ENCODE results near the gene SETD2.
"Not testable (repeated sequence)": the region's sequence is repeated elsewhere in the genome, so short reads cannot be mapped to it uniquely, and the experiment has no call there.

The SETD2 gene

DNA sequence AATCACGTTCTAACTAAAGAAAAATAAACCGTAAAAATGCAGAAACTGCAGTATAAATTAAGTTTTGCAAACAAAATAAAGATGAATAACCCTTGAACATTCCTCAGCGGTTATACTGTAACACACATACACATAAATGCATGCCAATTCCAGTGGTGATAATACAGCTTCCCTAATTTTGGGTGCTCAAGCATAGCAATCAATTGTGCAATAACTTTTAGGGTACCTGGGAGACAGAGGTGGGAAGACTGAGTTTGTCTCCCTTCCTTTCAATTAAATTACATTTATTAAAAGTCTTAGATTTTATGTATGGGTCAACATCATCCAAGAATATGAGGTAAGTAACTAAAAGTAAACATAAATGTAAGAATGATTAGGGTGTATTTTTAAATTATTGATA lies 71.8 kb downstream of the SETD2 start:
- DNase-seq: no peak

- DNase-seq: no peak
Measured at GRCh38 chr3:47089630-47090029, 74.3 kb downstream of the SETD2 start.

GRCh38 chr3:47086071-47086470 lies 77.8 kb downstream of the SETD2 start:
- no peak for DNase-seq

GRCh38 chr3:47083786-47084185 lies 80.1 kb downstream of the SETD2 start:
- no peak for DNase-seq

DNA sequence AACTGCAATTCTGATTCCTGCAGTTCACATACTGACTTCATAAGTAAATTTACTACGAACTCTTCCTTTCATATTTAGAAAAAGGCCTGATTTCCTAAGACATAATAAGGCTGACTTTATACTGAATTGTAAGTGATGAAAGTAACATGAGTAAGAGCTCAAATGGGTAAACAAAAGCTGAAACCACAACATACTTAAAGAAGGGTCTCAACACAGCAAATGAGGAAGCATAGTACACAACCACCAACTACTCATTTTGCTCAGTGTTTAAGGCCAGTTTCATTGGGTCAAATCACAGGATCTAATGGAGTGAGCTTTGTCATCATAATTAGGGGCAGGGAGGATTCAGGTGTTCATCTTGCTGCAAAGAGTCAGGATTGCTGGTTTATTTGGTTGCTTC lies 81.4 kb downstream of the SETD2 start:
- no peak for DNase-seq

DNA sequence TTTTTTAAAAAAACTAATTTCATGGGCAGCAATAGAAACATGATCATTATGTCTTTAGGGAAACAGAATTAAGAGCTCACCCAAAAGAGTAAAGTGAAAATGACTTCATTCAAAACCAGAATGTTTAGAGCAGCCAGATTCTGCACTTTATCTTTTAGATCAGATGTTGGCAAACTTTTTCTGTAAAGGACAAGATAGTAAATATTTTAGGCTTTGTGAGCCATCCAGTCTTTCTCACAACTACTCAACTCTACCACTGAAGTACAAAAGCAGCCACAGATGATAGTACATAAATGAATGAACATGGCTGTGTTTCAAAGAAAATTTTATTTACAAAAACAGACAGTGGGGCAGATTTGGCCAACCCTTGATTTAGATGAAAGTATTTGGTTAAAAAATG lies 84.5 kb downstream of the SETD2 start:
- DNase-seq: no peak

- no peak for DNase-seq
Measured at GRCh38 chr3:47073685-47074084, 90.2 kb downstream of the SETD2 start.

GRCh38 chr3:47070770-47071169 lies 93.1 kb downstream of the SETD2 start:
- no peak for DNase-seq

DNA sequence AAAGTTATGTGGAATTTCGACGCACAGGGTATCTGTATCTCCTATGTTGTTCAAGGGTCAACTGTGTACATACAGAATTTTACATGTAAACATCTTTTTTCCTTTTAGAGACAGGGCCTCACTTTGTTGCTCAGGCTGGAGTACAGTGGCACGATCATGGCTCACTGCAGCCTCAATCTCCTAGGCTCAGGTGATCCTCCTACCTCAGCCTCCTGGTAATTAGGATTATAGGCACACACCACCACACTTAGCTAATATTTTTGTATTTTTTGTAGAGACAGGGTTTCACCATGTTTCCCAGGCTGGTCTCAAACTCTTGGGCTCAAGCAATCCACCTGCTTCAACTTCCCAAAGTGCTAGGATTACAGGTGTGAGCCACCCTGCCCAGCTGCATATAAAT lies 97.7 kb downstream of the SETD2 start:
- DNase-seq: not testable (repeated sequence)

- no peak for DNase-seq
Measured at GRCh38 chr3:47065681-47066080, 98.2 kb downstream of the SETD2 start.

DNA sequence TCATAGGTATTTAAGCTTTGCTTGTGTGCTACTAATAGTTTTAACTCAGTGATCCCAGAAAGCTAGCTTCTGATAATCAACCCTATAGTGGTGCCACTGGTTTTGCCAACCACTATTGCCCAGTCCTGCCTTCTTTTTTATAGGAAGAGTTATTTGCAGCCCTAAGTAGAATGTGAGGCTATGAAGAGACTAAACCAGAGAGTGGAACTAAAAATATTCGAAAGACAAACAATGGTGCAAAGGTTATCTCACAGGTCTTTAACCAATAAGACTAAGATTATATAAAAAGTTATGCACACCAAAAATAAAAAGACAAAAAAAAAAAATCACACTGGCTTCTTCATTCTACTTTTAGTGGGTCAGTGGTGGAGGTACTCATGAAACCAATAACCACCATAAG lies 98.9 kb downstream of the SETD2 start:
- DNase-seq: no peak

- peak; percentile 36 for DNase-seq
Measured at GRCh38 chr3:47057212-47057671, 106.7 kb downstream of the SETD2 start.

DNA sequence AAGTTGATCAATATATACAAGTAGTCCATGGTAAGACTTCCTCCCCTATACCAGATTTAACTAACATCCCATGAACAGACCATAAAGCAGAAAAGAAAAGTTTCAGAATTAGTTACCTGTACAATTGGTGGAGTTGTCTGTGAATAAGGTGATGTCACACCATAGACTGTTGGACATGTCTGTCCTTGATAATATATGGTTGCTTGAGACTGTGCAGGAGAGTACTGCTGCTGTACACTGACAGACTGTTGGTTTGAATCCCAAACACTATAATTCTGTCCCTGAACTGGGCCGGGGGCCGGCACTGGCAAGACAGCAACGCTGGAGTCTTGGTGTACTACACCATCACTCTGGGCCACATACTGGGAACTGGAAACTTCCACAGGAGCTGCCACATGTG lies 107.2 kb downstream of the SETD2 start:
- DNase-seq: no peak

DNA sequence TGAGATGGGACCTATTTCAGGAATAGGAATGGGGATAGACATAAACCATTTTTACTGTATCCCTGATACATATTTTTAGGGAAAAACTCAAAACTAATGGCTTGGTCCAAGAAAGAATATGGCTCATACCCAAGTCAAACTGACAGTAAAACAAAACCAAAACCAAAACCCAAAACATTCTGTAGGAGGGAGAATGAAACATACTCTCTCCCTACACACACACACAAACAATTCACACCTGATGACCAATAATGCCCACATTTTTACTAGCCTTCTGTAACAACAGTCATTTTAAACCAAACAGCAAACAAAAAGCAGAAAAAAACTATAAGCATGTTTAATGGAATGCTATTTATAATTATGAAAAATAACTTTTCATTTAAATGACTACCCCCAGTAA lies 109.5 kb downstream of the SETD2 start:
- no peak for DNase-seq

DNA sequence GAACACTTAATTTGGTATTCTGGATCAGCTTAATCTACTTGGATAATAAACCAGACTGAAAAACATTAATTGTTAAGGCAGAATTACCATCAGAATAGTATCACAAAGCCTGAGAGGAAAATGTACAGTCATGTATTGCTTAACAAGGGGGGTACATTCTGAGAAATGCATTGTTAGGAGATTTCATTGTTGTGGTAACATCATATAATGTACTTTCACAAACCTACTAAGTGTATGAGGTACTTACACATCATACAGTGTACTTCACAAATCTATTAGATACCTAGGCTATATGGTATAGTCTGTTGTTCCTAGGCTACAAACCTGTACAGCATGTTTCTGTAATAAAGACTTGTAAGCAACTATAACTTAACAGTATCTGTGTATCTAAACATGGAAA lies 116.2 kb downstream of the SETD2 start:
- DNase-seq: no peak

DNA sequence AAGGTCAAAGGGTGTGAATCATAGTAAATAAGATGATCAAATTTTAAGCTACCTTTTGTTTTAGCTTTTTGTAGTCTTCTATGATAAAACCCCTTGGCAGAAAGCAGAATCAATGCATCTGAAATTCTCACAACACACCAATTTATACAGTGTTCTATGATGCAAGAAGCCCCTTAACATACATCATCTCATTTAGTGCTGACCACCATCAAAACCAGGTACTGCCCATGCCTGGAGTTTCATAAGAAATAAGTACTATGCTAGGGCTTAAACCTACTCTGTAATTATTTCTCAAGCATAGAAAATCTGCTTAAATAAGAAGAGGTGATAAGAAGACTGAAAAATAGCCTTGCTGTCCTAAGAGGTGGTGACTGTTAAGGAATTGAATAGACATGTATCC lies 116.8 kb downstream of the SETD2 start:
- no peak for DNase-seq

GRCh38 chr3:47042231-47042791 lies 121.6 kb downstream of the SETD2 start:
- no peak for DNase-seq

- DNase-seq: no peak
Measured at GRCh38 chr3:47041114-47041513, 122.8 kb downstream of the SETD2 start.

DNA sequence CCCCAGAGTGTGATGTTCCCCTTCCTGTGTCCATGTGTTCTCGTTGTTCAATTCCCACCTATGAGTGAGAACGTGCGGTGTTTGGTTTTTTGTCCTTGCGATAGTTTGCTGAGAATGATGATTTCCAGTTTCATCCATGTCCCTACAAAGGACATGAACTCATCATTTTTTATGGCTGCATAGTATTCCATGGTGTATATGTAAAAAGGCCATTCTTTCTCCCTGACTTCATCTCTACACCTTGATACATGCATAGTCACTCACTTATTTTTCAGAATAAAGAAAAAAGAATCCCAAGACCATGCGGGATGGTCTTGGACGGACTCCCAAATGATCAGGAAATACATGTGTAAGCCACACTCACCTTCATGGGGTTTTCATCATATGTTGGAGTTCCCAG lies 126.6 kb downstream of the SETD2 start:
- DNase-seq: not testable (repeated sequence)

GRCh38 chr3:47036145-47036544 lies 127.8 kb downstream of the SETD2 start:
- DNase-seq: no peak

DNA sequence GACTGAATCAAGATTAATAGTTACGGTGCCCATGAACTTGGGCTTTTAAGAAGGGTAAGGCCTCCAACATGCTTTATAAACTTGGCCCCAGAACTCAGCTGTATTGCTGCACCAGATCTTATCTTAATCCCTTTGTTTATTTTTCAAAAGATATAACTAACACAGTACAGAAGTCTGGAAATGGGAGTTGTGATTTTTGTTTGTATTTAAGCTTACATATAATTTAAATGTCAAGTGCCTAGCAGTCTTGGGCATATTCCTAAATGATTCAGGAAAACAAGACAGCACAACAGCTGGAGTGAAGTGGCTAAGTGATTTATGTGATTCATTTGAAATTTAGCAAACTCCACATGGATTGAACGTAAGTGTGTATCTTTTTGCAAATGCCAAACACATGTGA lies 128.3 kb downstream of the SETD2 start:
- DNase-seq: no peak

- DNase-seq: no peak
Measured at GRCh38 chr3:47034868-47035489, 128.9 kb downstream of the SETD2 start.

DNA sequence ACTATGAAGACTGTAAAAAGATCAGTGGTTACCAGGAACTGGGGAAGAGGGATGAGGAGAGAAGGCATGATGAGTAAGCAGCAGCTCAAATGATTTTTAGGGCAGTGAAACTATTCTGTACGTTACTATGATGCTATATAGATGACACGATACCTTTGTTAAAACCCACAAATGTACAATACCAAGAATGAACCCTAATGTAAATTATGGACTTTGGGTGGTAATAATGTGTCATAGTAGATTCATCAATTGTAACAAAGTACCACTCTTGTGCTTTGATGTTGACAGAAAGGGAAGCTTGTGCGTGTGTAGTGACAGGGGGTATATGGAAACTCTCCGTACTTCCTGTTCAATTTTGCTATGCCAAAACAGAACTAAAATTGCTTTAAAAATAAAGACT lies 132.9 kb downstream of the SETD2 start:
- not testable (repeated sequence) for DNase-seq

DNA sequence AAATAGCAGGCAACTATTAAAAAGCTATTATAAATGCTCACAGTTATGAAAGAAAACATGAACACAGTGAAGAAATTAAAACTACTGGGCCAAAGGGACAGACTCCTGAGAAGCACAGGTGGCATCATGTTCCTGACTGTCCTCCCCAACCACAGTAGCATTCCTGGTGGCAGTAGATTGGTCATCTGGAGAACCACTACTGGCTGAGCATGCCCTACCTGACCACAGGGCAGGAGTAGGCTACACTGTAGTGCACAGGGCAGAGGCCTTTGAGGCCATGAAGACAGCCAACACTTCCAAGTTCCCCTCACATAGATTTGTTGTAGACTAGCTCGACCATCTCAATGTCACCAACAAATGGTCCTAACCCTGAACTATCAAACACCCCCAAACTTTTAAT lies 135.2 kb downstream of the SETD2 start:
- DNase-seq: no peak

DNA sequence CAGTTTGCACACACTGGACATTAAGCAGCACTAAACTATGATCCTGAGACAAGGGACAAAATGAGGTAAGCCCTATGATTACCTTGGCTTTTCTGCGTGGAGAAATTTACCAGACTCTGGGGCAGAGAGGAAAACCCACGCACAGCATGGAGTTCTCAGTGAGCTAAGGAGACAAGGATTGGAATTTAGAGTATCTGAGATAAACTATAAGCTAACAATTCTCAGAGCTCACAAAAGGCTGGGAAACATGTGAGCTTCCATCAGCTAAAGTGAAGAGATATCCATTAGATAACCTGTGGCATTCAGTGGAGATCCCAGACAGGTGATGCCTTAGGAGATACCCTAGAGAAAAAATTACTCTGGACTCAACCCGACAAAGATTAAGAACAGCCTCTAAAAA lies 135.8 kb downstream of the SETD2 start:
- no peak for DNase-seq
